ENCODE results near the gene ELK4.

The ELK4 gene

GRCh38 chr1:205629751-205630150 is 2.1 kb downstream of the ELK4 start:
- H3K9ac ChIP-seq (ENCODE audit: low read depth, low read length) = no peak overlapping the region
- H3K36me3 ChIP-seq (ENCODE audit: insufficient read depth, low read length) = no peaks in the 10 kb centered on the region; the same call in 1 of the 2 replicates
- H3K9me3 ChIP-seq (ENCODE audit: control insufficient read depth, insufficient read depth, low read length) = no peaks in the 10 kb centered on the region
- peaks cover 4% of the 10 kb centered on the region; the same call in 1 of the 2 replicates for H3K4me1 ChIP-seq (ENCODE audit: insufficient read depth, low read length)

GRCh38 chr1:205627956-205628355 is 3.9 kb downstream of the ELK4 start:
- H3K9ac ChIP-seq (ENCODE audit: low read depth, low read length) = no peak overlapping the region
- H3K36me3 ChIP-seq (ENCODE audit: insufficient read depth, low read length) = no peaks in the 10 kb centered on the region; the same call in 1 of the 2 replicates
- peaks cover 4% of the 10 kb centered on the region; the same call in 1 of the 2 replicates for H3K4me1 ChIP-seq (ENCODE audit: insufficient read depth, low read length)
- no peaks in the 10 kb centered on the region for H3K9me3 ChIP-seq (ENCODE audit: control insufficient read depth, insufficient read depth, low read length)

- Histone ChIP-seq H3K9me3 (ENCODE audit: control insufficient read depth, insufficient read depth, low read length) (no peaks in the 10 kb centered on the region), H3K9ac (ENCODE audit: low read depth, low read length) (no peak overlapping the region), H3K36me3 (ENCODE audit: insufficient read depth, low read length) (no peaks in the 10 kb centered on the region; the same call in 1 of the 2 replicates), H3K4me1 (ENCODE audit: insufficient read depth, low read length) (peaks cover 4% of the 10 kb centered on the region; the same call in 1 of the 2 replicates)
Measured at GRCh38 chr1:205626216-205626615, 5.6 kb downstream of the ELK4 start.

- Histone ChIP-seq H3K4me1 (ENCODE audit: insufficient read depth, low read length) (no peaks in the 10 kb centered on the region), H3K9ac (ENCODE audit: low read depth, low read length) (no peak overlapping the region), H3K9me3 (ENCODE audit: control insufficient read depth, insufficient read depth, low read length) (no peaks in the 10 kb centered on the region), H3K36me3 (ENCODE audit: insufficient read depth, low read length) (peaks cover 14% of the 10 kb centered on the region)
Measured at GRCh38 chr1:205623646-205624045, 8.2 kb downstream of the ELK4 start.

- H3K36me3 ChIP-seq (ENCODE audit: insufficient read depth, low read length) = peaks cover 21% of the 10 kb centered on the region
- H3K9me3 ChIP-seq (ENCODE audit: control insufficient read depth, insufficient read depth, low read length) = no peaks in the 10 kb centered on the region
- no peaks in the 10 kb centered on the region for H3K4me1 ChIP-seq (ENCODE audit: insufficient read depth, low read length)
- no peak overlapping the region for H3K9ac ChIP-seq (ENCODE audit: low read depth, low read length)
Measured at GRCh38 chr1:205620269-205620668, 11.5 kb downstream of the ELK4 start.

- Histone ChIP-seq H3K9ac (ENCODE audit: low read depth, low read length) (no peak overlapping the region), H3K4me1 (ENCODE audit: insufficient read depth, low read length) (no peaks in the 10 kb centered on the region), H3K36me3 (ENCODE audit: insufficient read depth, low read length) (peaks cover 21% of the 10 kb centered on the region), H3K9me3 (ENCODE audit: control insufficient read depth, insufficient read depth, low read length) (no peaks in the 10 kb centered on the region)
Measured at GRCh38 chr1:205619376-205619775, 12.4 kb downstream of the ELK4 start.

GRCh38 chr1:205616563-205617293 is 15.1 kb downstream of the ELK4 start:
- H3K9me3 ChIP-seq (ENCODE audit: control insufficient read depth, insufficient read depth, low read length) = no peaks in the 10 kb centered on the region
- peaks cover 21% of the 10 kb centered on the region for H3K36me3 ChIP-seq (ENCODE audit: insufficient read depth, low read length)
- no peak overlapping the region for H3K9ac ChIP-seq (ENCODE audit: low read depth, low read length)
- no peaks in the 10 kb centered on the region for H3K4me1 ChIP-seq (ENCODE audit: insufficient read depth, low read length)

GRCh38 chr1:205615789-205616188 is 16.0 kb downstream of the ELK4 start:
- H3K9ac ChIP-seq (ENCODE audit: low read depth, low read length) = no peak overlapping the region
- peaks cover 2% of the 10 kb centered on the region; the same call in 1 of the 2 replicates for H3K4me1 ChIP-seq (ENCODE audit: insufficient read depth, low read length)
- H3K36me3 ChIP-seq (ENCODE audit: insufficient read depth, low read length) = peaks cover 21% of the 10 kb centered on the region
- no peaks in the 10 kb centered on the region for H3K9me3 ChIP-seq (ENCODE audit: control insufficient read depth, insufficient read depth, low read length)

GRCh38 chr1:205613854-205614412 is 17.9 kb downstream of the ELK4 start:
- no peak overlapping the region for H3K9ac ChIP-seq (ENCODE audit: low read depth, low read length)
- peaks cover 2% of the 10 kb centered on the region; the same call in 1 of the 2 replicates for H3K4me1 ChIP-seq (ENCODE audit: insufficient read depth, low read length)
- peaks cover 10% of the 10 kb centered on the region for H3K36me3 ChIP-seq (ENCODE audit: insufficient read depth, low read length)
- H3K9me3 ChIP-seq (ENCODE audit: control insufficient read depth, insufficient read depth, low read length) = no peaks in the 10 kb centered on the region

GRCh38 chr1:205612556-205612955 is 19.3 kb downstream of the ELK4 start:
- Histone ChIP-seq H3K4me1 (ENCODE audit: insufficient read depth, low read length) (peaks cover 2% of the 10 kb centered on the region; the same call in 1 of the 2 replicates), H3K9me3 (ENCODE audit: control insufficient read depth, insufficient read depth, low read length) (no peaks in the 10 kb centered on the region), H3K36me3 (ENCODE audit: insufficient read depth, low read length) (no peaks in the 10 kb centered on the region; the same call in none of the 2 replicates), H3K9ac (ENCODE audit: low read depth, low read length) (no peak overlapping the region)

GRCh38 chr1:205612104-205612503 is 19.7 kb downstream of the ELK4 start:
- Histone ChIP-seq H3K9ac (ENCODE audit: low read depth, low read length) (no peak overlapping the region), H3K4me1 (ENCODE audit: insufficient read depth, low read length) (peaks cover 2% of the 10 kb centered on the region; the same call in 1 of the 2 replicates), H3K36me3 (ENCODE audit: insufficient read depth, low read length) (no peaks in the 10 kb centered on the region; the same call in none of the 2 replicates), H3K9me3 (ENCODE audit: control insufficient read depth, insufficient read depth, low read length) (no peaks in the 10 kb centered on the region)

GRCh38 chr1:205610901-205611466 is 20.8 kb downstream of the ELK4 start:
- Histone ChIP-seq H3K36me3 (ENCODE audit: insufficient read depth, low read length) (no peaks in the 10 kb centered on the region; the same call in none of the 2 replicates), H3K9ac (ENCODE audit: low read depth, low read length) (no peak overlapping the region), H3K9me3 (ENCODE audit: control insufficient read depth, insufficient read depth, low read length) (no peaks in the 10 kb centered on the region), H3K4me1 (ENCODE audit: insufficient read depth, low read length) (peaks cover 2% of the 10 kb centered on the region; the same call in 1 of the 2 replicates)

GRCh38 chr1:205610036-205610435 is 21.8 kb downstream of the ELK4 start:
- Histone ChIP-seq H3K9ac (ENCODE audit: low read depth, low read length) (no peak overlapping the region), H3K9me3 (ENCODE audit: control insufficient read depth, insufficient read depth, low read length) (no peaks in the 10 kb centered on the region), H3K36me3 (ENCODE audit: insufficient read depth, low read length) (no peaks in the 10 kb centered on the region; the same call in none of the 2 replicates), H3K4me1 (ENCODE audit: insufficient read depth, low read length) (peaks cover 2% of the 10 kb centered on the region; the same call in 1 of the 2 replicates)

- Histone ChIP-seq H3K9me3 (ENCODE audit: control insufficient read depth, insufficient read depth, low read length) (no peaks in the 10 kb centered on the region), H3K36me3 (ENCODE audit: insufficient read depth, low read length) (peaks cover 4% of the 10 kb centered on the region), H3K4me1 (ENCODE audit: insufficient read depth, low read length) (no peaks in the 10 kb centered on the region; the same call in 1 of the 2 replicates), H3K9ac (ENCODE audit: low read depth, low read length) (no peak overlapping the region)
Measured at GRCh38 chr1:205604825-205605505, 26.8 kb downstream of the ELK4 start.
